ENCODE results near the gene MRC2.
A peak's percentile ranks its signal among the peaks of the same experiment; 100 is the strongest.
"Not testable (repeated sequence)": the region's sequence is repeated elsewhere in the genome, so short reads cannot be mapped to it uniquely, and the experiment has no call there.

MRC2 gene

DNA sequence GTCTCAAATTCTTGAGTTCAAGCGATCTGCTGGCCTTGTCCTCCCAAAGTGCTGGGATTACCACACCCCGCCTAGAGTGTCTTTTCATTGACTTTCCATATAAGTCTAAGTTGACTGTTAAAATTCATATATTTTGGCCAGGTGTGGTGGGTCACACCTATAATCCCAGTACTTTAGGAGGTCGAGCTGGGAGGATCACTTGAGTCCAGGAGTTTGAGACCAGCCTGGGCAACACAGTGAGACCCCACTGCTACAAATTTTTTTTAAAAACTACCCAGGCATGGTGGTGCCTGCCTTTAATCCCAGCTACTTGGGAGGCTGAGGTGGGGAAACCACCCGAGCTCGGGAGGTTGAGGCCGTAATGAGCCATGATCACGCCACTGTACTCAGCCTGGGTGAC is 21.9 kb upstream of the MRC2 start:
- Histone ChIP-seq H3K27ac (ENCODE audit: low read depth, low read length) (no peak overlapping the region), H3K56ac (ENCODE audit: low read length) (no peak overlapping the region), H3K4me1 (ENCODE audit: control insufficient read depth, low read depth, low read length) (no peaks in the 10 kb centered on the region), H2BK15ac (replicated peaks; ENCODE audit: low read depth) (no peak overlapping the region), H2BK120ac (ENCODE audit: low read depth, low read length) (no peak overlapping the region), H2AK5ac (ENCODE audit: low read length) (no peak overlapping the region), H3K4me3 (ENCODE audit: low read length) (no peak overlapping the region), H3K4ac (ENCODE audit: low read depth, low read length) (no peak overlapping the region), H3K79me1 (ENCODE audit: low read length) (no peaks in the 10 kb centered on the region), H3K79me2 (ENCODE audit: control insufficient read depth, insufficient read depth, low read length) (no peaks in the 10 kb centered on the region), H3K18ac (ENCODE audit: low read length) (no peak overlapping the region), H3K23ac (ENCODE audit: low read length) (no peak overlapping the region), H4K5ac (ENCODE audit: low read length) (no peak overlapping the region), H3K4me2 (ENCODE audit: low read length) (no peak overlapping the region), H3K36me3 (ENCODE audit: control insufficient read depth, insufficient read depth, low read length) (peaks cover 10% of the 10 kb centered on the region), H3K9ac (ENCODE audit: low read length) (no peak overlapping the region), H4K8ac (ENCODE audit: low read depth, low read length) (no peak overlapping the region), H2BK5ac (ENCODE audit: low read length) (no peak overlapping the region), H3K27me3 (ENCODE audit: insufficient read depth, low read length, poor library complexity) (no peaks in the 10 kb centered on the region)
- WGBS (ENCODE audit: extremely low coverage, insufficient coverage, low lambda C conversion rate): no CpG with 5 or more reads among the region's 7 CpGs
- no peak for DNase-seq

GRCh38 chr17:62611292-62611691 is 16.2 kb upstream of the MRC2 start:
- no peak for DNase-seq
- H3K79me2 ChIP-seq (ENCODE audit: control insufficient read depth, insufficient read depth, low read length): no peaks in the 10 kb centered on the region
- H2BK15ac ChIP-seq (replicated peaks; ENCODE audit: low read depth): no peak overlapping the region
- H4K8ac ChIP-seq (ENCODE audit: low read depth, low read length): no peak overlapping the region
- H3K23ac ChIP-seq (ENCODE audit: low read length): no peak overlapping the region
- H3K9ac ChIP-seq (ENCODE audit: low read length): no peak overlapping the region
- no peak overlapping the region for H2BK5ac ChIP-seq (ENCODE audit: low read length)
- no peak overlapping the region for H3K4me3 ChIP-seq (ENCODE audit: low read length)
- peaks cover 13% of the 10 kb centered on the region for H3K4me1 ChIP-seq (ENCODE audit: control insufficient read depth, low read depth, low read length)
- H4K5ac ChIP-seq (ENCODE audit: low read length): no peak overlapping the region
- no peak overlapping the region for H2BK120ac ChIP-seq (ENCODE audit: low read depth, low read length)
- no peaks in the 10 kb centered on the region for H3K27me3 ChIP-seq (ENCODE audit: insufficient read depth, low read length, poor library complexity)
- H3K56ac ChIP-seq (ENCODE audit: low read length): no peak overlapping the region
- no peaks in the 10 kb centered on the region for H3K79me1 ChIP-seq (ENCODE audit: low read length)
- H3K18ac ChIP-seq (ENCODE audit: low read length): no peak overlapping the region
- H3K4ac ChIP-seq (ENCODE audit: low read depth, low read length): no peak overlapping the region
- H3K4me2 ChIP-seq (ENCODE audit: low read length): no peak overlapping the region
- no CpG with 5 or more reads among the region's 5 CpGs for WGBS (ENCODE audit: extremely low coverage, insufficient coverage, low lambda C conversion rate)
- no peak overlapping the region for H2AK5ac ChIP-seq (ENCODE audit: low read length)
- peaks cover 10% of the 10 kb centered on the region for H3K36me3 ChIP-seq (ENCODE audit: control insufficient read depth, insufficient read depth, low read length)
- no peak overlapping the region for H3K27ac ChIP-seq (ENCODE audit: low read depth, low read length)

GRCh38 chr17:62611728-62612127 is 15.7 kb upstream of the MRC2 start:
- Histone ChIP-seq H3K79me1 (ENCODE audit: low read length) (no peaks in the 10 kb centered on the region), H3K36me3 (ENCODE audit: control insufficient read depth, insufficient read depth, low read length) (peaks cover 10% of the 10 kb centered on the region), H3K27me3 (ENCODE audit: insufficient read depth, low read length, poor library complexity) (no peaks in the 10 kb centered on the region), H4K5ac (ENCODE audit: low read length) (no peak overlapping the region), H3K4me3 (ENCODE audit: low read length) (no peak overlapping the region), H3K27ac (ENCODE audit: low read depth, low read length) (no peak overlapping the region), H2BK15ac (replicated peaks; ENCODE audit: low read depth) (no peak overlapping the region), H3K4me2 (ENCODE audit: low read length) (no peak overlapping the region), H2BK5ac (ENCODE audit: low read length) (no peak overlapping the region), H3K4me1 (ENCODE audit: control insufficient read depth, low read depth, low read length) (peaks cover 15% of the 10 kb centered on the region), H3K18ac (ENCODE audit: low read length) (no peak overlapping the region), H3K79me2 (ENCODE audit: control insufficient read depth, insufficient read depth, low read length) (no peaks in the 10 kb centered on the region), H3K23ac (ENCODE audit: low read length) (no peak overlapping the region), H2BK120ac (ENCODE audit: low read depth, low read length) (no peak overlapping the region), H3K9ac (ENCODE audit: low read length) (no peak overlapping the region), H3K4ac (ENCODE audit: low read depth, low read length) (no peak overlapping the region), H2AK5ac (ENCODE audit: low read length) (no peak overlapping the region), H3K56ac (ENCODE audit: low read length) (no peak overlapping the region), H4K8ac (ENCODE audit: low read depth, low read length) (no peak overlapping the region)
- no CpG with 5 or more reads among the region's 8 CpGs for WGBS (ENCODE audit: extremely low coverage, insufficient coverage, low lambda C conversion rate)
- no peak for DNase-seq

DNA sequence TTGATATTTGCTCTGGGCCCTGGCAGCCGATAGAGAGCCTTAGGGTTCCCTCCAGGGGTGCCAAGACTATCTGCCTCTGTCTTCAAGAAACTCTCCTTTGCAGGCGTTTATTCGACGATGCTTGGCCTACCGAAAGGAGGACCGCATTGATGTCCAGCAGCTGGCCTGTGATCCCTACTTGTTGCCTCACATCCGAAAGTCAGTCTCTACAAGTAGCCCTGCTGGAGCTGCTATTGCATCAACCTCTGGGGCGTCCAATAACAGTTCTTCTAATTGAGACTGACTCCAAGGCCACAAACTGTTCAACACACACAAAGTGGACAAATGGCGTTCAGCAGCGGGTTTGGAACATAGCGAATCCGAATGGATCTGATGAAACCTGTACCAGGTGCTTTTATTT is 15.2 kb upstream of the MRC2 start:
- H4K8ac ChIP-seq (ENCODE audit: low read depth, low read length); H3K79me1 ChIP-seq (ENCODE audit: low read length); H3K4me3 ChIP-seq (ENCODE audit: low read length); H2BK120ac ChIP-seq (ENCODE audit: low read depth, low read length); H3K79me2 ChIP-seq (ENCODE audit: control insufficient read depth, insufficient read depth, low read length); H3K4ac ChIP-seq (ENCODE audit: low read depth, low read length); H2BK5ac ChIP-seq (ENCODE audit: low read length); H3K9ac ChIP-seq (ENCODE audit: low read length); H3K4me2 ChIP-seq (ENCODE audit: low read length); H3K27me3 ChIP-seq (ENCODE audit: insufficient read depth, low read length, poor library complexity); H3K27ac ChIP-seq (ENCODE audit: low read depth, low read length); H4K5ac ChIP-seq (ENCODE audit: low read length); H2AK5ac ChIP-seq (ENCODE audit: low read length); DNase-seq; H3K18ac ChIP-seq (ENCODE audit: low read length); H3K56ac ChIP-seq (ENCODE audit: low read length); H2BK15ac ChIP-seq (replicated peaks; ENCODE audit: low read depth); H3K23ac ChIP-seq (ENCODE audit: low read length): not testable (repeated sequence)
- Histone ChIP-seq H3K4me1 (ENCODE audit: control insufficient read depth, low read depth, low read length) (peaks cover 17% of the 10 kb centered on the region), H3K36me3 (ENCODE audit: control insufficient read depth, insufficient read depth, low read length) (peaks cover 10% of the 10 kb centered on the region)
- no CpG with 5 or more reads among the region's 12 CpGs for WGBS (ENCODE audit: extremely low coverage, insufficient coverage, low lambda C conversion rate)

- H3K27ac ChIP-seq (ENCODE audit: low read depth, low read length): not testable (repeated sequence)
- WGBS (ENCODE audit: extremely low coverage, insufficient coverage, low lambda C conversion rate): no CpG with 5 or more reads among the region's 4 CpGs
These were observed 14.4 kb upstream of the MRC2 start for GRCh38 chr17:62613095-62613494.

DNA sequence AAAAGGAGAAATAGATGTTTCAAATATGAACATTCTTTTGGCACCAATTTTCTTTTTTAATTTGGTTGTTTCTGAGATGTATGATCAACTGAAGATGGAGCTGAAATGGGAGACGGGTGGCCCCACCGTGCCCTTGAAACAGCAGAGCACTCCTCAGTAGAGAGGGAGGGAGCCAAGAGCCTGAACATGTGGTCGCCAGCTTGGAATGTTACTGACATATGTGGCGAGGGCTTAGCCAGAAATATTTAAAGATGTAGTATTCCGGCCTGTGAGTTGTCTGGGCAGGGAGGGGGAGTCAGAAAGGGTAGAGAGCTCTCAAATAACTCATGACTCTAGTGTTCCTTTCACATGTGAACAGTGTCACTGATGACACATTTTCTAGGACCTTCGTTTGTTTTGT is 13.3 kb upstream of the MRC2 start:
- Histone ChIP-seq H3K18ac (ENCODE audit: low read length) (no peak overlapping the region), H2BK15ac (replicated peaks; ENCODE audit: low read depth) (no peak overlapping the region), H3K4me2 (ENCODE audit: low read length) (no peak overlapping the region), H3K79me2 (ENCODE audit: control insufficient read depth, insufficient read depth, low read length) (peaks cover 12% of the 10 kb centered on the region), H4K5ac (ENCODE audit: low read length) (no peak overlapping the region), H3K4me3 (ENCODE audit: low read length) (no peak overlapping the region), H3K9ac (ENCODE audit: low read length) (no peak overlapping the region), H2BK5ac (ENCODE audit: low read length) (no peak overlapping the region), H3K27ac (ENCODE audit: low read depth, low read length) (no peak overlapping the region), H2BK120ac (ENCODE audit: low read depth, low read length) (no peak overlapping the region), H3K56ac (ENCODE audit: low read length) (no peak overlapping the region), H3K23ac (ENCODE audit: low read length) (no peak overlapping the region), H3K27me3 (ENCODE audit: insufficient read depth, low read length, poor library complexity) (no peaks in the 10 kb centered on the region), H4K8ac (ENCODE audit: low read depth, low read length) (no peak overlapping the region), H3K4me1 (ENCODE audit: control insufficient read depth, low read depth, low read length) (peaks cover 34% of the 10 kb centered on the region), H3K36me3 (ENCODE audit: control insufficient read depth, insufficient read depth, low read length) (peaks cover 6% of the 10 kb centered on the region), H2AK5ac (ENCODE audit: low read length) (no peak overlapping the region), H3K4ac (ENCODE audit: low read depth, low read length) (no peak overlapping the region), H3K79me1 (ENCODE audit: low read length) (peaks cover 11% of the 10 kb centered on the region)
- WGBS (ENCODE audit: extremely low coverage, insufficient coverage, low lambda C conversion rate): no CpG with 5 or more reads among the region's 6 CpGs
- peak; percentile 74 for DNase-seq

More at GRCh38 chr17:62613095-62613494, 14.4 kb upstream of the MRC2 start:
- not testable (repeated sequence) for H3K4me2 ChIP-seq (ENCODE audit: low read length); H2BK5ac ChIP-seq (ENCODE audit: low read length); H2AK5ac ChIP-seq (ENCODE audit: low read length); H2BK15ac ChIP-seq (replicated peaks; ENCODE audit: low read depth); H3K23ac ChIP-seq (ENCODE audit: low read length); H4K5ac ChIP-seq (ENCODE audit: low read length); H3K36me3 ChIP-seq (ENCODE audit: control insufficient read depth, insufficient read depth, low read length); H3K56ac ChIP-seq (ENCODE audit: low read length); H3K4me3 ChIP-seq (ENCODE audit: low read length); H2BK120ac ChIP-seq (ENCODE audit: low read depth, low read length); H3K79me1 ChIP-seq (ENCODE audit: low read length); H3K18ac ChIP-seq (ENCODE audit: low read length); H4K8ac ChIP-seq (ENCODE audit: low read depth, low read length); H3K9ac ChIP-seq (ENCODE audit: low read length); DNase-seq; H3K4ac ChIP-seq (ENCODE audit: low read depth, low read length); H3K27me3 ChIP-seq (ENCODE audit: insufficient read depth, low read length, poor library complexity); H3K79me2 ChIP-seq (ENCODE audit: control insufficient read depth, insufficient read depth, low read length)
- H3K4me1 ChIP-seq (ENCODE audit: control insufficient read depth, low read depth, low read length): peaks cover 23% of the 10 kb centered on the region
